HG03442 (cell line): ENCODE data around the gene GPR137.
A peak's percentile ranks its signal among the peaks of the same experiment; 100 is the strongest.

Experiments
- ATAC-seq: cut with Tn5 transposase; IDR thresholded peaks from one replicate; pipeline ENCODE4 v1.9.1; 2021; ENCODE audit warnings: mild to moderate bottlenecking, moderate library complexity; ENCODE audit not compliant: unreplicated experiment

GPR137 gene

DNA sequence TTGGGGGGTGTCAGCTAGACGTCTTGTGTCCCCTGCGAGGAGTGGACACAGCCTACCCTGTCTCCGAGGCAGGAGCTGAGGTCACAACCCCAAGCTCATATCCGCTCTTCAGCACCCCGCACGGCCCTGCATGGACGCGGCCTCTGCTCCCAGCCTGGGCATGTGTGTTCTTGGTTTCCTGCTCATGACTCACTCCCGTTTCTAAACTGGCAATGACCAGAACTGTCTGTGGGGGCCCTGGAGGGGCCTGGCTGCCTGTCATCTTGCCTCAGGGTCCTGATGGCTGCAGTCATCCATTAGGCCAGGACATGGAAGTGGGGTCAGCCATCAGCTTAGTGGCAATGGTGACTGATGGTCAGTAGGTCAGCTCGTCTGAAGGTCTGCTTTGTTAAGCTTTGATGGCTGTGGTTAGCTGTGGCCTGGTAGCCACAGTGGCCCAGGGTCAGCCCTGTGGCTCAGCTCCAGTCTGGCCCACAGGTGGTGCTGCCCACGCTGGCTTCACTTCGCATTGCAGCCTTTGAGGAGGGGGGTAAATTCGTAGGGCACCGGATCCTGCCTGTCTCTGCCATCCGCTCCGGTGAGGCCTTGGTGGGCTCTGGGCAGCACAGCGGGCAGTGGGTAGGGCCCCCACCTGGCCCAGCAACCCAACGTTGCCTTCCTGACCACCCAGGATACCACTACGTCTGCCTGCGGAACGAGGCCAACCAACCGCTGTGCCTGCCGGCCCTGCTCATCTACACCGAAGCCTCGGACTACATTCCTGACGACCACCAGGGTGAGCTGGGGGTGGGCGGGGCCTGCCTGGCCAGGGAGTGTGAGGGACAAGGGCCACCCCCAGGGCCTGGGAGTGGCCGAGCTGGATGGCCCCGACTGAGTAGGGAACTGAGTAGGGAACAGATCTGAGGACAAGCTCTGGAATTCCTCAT is 22.4 kb upstream of the GPR137 start:
- no peak for ATAC-seq

- no peak for ATAC-seq
Observed at GRCh38 chr11:64263947-64264317, 21.7 kb upstream of the GPR137 start.

DNA sequence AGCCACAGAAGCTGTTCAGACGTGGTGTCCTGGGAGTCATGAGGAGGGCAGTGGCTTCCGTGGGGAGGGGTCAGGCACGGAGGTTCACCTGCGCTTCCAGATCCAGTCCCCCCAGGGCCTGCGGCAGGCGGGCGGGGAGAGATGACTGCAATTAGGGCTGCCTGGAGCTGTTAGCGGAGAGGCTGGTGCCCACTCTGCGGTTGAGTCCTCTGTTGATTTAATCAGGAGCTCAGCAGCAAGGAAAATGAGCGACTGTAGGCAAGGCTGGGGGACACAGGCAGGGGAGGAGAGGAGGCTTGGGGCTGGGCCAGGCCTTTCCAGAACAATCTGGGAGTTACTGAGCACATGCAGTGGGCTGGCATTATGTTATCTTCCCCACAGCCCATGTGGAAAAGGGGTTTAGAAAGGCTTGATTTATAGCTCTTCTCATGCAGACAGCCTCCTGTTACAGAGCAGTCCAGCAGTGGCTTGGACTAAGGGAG is 21.2 kb upstream of the GPR137 start:
- ATAC-seq: no peak

DNA sequence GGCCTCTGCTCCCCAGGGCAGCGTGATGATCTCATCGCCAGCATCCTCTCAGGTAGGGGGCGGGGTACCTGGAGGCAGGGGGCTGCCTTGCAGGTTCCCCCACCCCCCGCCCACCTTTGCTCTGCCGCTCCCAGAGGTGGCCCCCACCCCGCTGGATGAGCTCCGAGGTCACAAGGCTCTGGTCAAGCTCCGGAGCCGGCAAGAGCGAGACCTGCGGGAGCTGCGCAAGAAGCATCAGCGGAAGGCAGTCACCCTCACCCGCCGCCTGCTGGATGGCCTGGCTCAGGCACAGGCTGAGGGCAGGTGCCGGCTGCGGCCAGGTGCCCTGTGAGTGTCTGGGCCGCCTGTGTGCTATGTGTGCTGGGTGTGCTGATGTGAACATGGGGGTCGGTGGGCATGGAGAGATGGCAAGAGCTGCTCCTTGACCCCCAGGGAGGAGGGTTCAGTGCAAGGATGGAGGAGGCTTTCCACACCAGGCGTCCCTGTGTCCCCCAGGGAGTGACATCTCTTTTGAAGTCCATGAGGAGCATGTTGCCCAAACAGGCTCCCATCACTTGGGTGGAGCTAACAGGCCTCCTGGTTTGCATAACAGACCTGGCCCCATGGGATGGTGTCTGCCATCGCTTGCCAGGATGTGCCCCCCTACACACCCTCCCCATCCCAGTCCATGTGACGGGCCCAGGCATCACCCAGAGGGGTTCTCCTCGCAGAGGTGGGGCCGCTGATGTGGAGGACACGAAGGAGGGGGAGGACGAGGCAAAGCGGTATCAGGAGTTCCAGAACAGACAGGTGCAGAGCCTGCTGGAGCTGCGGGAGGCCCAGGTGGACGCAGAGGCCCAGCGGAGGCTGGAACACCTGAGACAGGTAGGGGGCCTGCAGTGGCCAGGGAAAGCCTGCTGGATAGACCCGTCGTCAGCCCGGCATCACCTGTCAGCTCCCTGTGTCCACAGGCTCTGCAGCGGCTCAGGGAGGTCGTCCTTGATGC is 20.2 kb upstream of the GPR137 start:
- no peak for ATAC-seq

- ATAC-seq: no peak
Observed at GRCh38 chr11:64266339-64266738, 19.3 kb upstream of the GPR137 start.

DNA sequence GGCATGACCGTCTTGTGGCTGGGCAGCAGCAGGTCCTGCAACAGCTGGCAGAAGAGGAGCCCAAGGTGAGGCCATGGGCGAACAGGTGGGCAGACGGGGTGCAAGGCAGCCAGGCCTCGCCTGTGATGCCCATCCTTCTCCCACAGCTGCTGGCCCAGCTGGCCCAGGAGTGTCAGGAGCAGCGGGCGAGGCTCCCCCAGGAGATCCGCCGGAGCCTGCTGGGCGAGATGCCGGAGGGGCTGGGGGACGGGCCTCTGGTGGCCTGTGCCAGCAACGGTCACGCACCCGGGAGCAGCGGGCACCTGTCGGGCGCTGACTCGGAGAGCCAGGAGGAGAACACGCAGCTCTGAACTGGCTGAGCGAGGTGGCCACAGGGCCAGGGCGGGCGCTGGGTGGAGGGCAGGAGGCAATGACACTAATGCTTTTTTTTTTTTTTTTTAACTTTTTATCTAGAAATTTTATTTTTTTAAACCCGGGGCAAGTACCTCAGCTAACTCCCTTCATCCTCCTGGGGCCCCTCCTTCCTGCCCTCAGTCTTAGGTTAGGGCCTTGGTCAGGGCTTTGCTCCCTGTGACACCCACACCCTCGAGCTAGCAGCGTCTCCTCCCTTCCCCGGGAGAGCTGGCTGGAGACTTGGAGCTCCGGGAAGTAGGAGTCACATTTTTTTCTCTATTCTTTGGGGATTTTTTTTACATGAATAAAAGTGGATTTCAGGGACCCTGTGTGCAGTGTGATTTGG is 18.3 kb upstream of the GPR137 start:
- ATAC-seq: no peak

- ATAC-seq: no peak
Observed at GRCh38 chr11:64268025-64268892, 17.4 kb upstream of the GPR137 start.

DNA sequence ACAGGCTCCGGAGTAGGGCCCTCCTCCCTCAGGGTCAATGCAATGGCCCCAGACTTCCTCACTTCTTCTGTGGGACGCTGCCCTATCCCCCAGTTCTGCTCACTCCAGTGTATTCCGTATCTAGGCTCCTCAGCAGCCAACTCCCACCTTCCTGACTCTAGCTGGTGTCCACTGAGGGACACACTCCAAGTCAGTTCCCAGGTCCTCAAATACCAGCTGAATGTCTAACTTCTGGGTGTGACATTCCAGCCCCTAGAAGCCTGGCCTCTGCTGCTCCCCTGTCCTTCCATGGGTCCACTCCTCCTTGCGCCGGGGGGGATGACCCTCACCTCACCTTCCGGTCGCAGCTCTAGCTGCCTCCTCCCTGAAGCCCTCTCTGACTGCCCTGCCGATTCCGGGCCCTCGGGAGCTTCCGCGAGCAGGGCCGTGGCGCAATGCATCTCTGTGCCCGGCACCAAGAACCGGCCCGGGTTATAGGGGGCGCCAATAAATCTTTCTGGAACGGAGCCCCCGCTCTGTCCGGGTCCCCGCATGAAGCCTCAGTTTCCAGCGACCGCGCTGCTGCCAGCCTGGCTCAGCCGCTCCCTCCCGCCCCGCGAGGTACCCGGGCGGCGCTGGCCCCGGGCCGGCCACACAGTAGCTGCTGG is 16.6 kb upstream of the GPR137 start:
- ATAC-seq: peak; percentile 6

GRCh38 chr11:64269540-64270220 is 16.0 kb upstream of the GPR137 start:
- ATAC-seq: peak; percentile 70

GRCh38 chr11:64275031-64275800 is 10.4 kb upstream of the GPR137 start:
- no peak for ATAC-seq

GRCh38 chr11:64275841-64276240 is 9.8 kb upstream of the GPR137 start:
- no peak for ATAC-seq

GRCh38 chr11:64276653-64277431 is 8.8 kb upstream of the GPR137 start:
- no peak for ATAC-seq

GRCh38 chr11:64278576-64279190 is 7.0 kb upstream of the GPR137 start:
- no peak for ATAC-seq

DNA sequence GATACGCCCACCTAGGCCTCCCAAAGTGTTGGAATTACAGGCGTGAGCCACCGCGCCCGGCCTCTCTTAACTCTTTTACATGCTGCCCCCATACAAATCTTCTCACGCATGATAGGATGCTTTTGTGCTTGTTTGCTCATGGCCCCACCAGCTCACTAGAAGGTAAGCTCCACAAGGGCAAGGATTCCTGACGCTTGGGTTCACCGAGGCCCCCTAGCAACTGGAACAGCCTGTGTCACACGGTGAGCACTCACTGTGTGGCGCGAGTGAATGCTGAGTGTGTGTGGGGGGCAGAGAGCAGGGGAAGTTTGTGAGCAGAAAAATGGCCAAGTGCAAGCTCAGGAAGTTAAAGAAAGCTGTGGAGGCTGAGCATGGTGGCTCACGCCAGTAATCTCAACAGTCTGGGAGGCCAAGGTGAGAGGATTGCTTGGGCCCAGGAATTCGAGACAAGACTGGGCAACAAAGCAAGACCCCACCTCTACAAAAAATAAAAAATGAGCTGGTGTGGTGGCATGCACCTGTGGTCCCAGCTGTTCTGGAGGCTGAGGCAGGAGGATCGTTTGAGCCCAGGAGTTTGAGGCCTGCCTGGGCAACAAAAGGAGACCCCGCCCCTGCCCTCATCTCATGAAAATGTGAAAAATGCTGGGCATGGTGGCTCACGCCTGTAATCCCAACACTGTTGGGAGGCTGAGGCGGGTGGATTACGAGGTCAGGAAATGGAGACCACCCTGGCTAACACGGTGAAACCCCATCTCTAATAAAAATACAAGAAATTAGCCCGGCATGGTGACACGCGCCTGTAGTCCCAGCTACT is 3.5 kb upstream of the GPR137 start:
- no peak for ATAC-seq

DNA sequence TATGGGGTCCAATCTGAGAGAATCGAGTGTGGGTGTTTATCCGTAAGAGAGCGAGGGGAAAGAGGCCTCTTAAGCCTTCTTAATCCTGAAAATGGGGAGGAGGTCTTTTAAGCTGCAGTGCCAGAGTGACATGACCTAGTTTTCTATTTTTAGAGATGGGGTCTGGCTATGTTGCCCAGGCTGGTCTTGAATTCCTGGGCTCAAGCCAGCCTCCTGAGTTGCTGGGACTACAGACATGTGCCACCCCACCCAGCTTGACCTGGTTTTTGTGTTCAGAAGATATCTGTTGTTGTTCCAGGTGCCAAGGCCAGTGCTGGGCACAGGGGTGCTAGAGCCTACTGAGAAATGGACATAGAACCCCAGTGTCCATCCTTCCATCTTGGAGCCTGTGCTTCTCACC is 2.6 kb upstream of the GPR137 start:
- ATAC-seq: no peak
